Middle frontal gyrus (tissue), 1 donor: ENCODE measurements around the gene TALDO1.
A peak's percentile ranks its signal among the peaks of the same experiment; 100 is the strongest.

ENCODE experiments used
- DNase-seq: peaks from one replicate; pipeline ENCODE4 v3.0.0-alpha.2; 2015; ENCODE audit warnings: low spot score; ENCODE audit errors: extremely low spot score

TALDO1 gene

DNA sequence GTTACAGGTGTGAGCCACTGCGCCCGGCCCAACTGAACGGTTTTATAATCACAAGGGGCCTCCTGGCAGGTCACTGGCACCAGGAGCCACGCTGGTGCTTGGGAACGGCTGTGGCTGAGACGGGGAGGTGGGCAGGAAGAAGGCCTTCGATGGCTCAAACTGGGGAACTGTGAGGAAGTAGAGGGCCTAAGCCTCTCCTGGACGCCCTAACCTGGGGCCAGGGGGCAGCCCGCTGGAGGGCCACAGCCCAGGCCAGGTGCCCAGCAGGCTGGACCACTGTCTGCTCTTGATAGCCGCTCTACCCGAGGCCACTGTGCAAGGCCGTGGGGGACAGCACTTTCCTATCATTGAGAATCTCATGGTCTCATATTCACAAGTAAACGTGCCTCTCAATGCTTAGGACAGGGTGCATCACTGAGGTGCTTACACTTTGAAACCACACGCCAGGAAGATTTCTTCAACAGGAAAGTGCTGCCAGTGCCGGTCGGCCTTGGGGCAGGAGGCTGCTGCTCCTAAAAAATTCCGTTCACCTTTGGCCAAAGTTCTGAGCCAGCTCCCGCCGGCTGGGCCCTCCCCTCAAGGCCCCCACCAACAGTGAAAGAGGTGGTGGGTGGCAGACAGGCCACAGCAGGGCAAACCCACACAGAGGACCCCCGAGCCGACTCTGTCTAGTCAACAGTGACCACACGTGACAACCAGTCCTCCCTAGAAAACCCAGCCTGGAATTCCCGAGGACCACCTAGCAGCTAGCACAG, 22.8 kb downstream of the TALDO1 start:
- no peak for DNase-seq

DNA sequence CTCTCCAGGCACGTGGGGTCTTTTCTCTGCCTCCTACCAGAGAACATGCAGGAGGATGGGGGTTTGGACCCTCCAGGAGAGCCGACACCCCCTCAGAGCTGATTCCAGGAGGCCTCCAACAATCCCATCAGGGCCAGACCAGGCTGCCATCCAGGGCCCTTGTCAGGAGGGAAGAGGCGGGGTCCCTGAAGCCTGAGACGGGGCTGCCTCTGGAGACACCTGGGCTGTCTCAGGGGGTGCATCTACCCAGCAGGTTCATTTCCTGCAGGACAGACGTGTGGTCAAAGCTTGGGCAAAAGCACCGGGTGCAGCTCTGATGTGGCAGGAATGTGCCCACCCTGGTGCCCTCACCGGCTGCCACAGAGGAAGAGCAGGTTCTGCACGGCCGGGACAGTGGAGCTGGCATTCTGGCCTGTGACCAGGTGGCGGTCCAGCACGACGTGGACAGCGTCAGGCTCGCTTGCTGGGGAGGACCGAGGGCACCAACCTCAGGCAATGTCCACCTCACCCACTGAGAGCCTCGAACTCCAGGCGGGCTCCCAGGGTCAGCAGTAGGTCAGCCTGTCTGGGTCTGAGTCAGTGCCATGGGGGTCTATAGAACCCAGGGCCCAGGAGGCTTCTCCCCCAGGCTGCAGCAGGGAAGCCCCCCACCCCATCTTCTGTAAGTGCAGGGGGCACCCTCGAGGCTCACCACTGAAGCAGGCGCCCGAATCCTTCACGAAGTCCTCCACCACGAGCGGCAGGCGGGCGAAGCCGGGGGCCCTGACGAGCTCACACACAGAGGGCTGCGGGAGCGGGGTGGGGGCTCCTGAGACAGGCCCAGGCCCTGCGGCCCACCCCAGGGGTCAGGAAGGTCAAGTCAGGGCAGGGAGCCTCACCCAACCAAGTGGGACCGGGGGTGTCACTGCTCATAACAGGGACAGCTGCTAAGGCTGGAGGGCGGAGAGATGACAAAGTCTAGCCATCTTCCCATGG, 23.7 kb downstream of the TALDO1 start:
- DNase-seq = no peak

DNA sequence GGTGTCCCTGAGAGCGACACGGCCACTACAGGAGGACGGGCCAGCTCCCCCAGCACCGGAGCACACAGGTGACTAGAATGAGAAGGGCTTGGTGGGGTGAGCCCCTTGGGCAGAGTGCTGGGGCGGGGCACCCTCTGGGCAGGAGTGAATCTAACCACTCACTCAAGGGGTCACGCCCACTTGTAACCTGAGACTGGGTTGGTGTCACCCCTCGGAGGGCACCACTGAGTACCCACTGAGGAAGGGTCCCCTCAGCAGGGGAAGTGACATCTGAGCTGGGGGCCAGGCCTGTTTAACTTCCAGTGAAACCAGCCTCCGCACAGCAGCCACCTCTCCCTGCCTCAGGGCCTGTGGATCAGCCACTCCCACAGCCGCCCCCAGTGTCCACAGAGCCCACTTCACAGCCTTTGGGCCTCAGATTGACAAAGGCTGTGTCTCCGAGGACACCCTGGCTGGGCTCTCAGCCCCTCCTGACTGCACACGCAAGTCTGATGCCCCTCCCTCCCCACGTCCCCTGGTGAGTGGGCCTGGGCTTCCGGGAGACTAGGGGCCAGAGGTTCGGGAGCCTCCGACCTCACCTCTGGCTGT, 24.4 kb downstream of the TALDO1 start:
- DNase-seq = no peak

DNA sequence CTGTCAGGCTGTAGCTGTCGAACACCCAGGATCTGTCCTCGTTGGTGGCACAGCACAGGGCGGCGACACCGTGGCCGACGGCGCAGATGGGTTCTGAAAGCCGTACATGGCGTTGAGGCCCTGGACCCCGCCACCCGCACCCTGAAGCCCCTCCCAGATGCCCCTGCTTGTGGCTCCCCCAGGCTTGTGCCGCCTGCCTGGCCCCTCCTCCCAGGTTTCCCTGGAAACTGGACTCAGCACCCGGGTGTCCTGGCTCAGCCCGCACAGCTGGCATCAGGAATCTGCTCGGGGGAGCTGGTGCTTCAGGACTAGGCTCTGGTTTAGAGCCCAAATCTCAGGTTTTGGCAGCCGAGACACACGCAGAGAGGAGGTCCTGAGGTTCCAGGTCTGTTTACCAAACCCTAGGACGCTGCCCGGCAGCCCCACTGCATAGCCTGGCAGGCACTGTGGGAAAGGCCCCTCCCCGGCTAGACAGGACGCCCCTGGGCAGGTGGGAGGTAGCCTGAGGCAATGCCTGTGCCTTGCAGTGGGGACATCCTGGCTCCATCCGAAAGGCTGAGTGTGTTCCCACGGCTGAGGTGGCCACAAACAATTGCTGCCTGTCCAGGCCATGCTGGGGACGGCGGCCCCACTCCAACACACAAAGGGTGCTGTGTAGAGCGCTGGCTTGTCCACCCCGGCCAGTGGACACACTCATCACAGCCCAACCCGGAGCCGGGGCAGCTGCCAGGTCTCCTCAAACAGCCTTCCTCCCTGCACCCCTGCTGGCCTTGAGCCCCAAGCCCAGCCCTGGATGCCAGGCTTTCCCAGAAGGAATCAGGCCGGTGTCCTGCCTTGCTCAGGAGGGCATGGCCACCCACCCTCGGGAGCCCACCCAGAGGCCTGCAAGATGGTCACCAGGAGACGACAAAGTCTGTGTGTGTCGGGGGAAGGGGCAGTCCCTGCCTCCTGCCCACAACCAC, 25.4 kb downstream of the TALDO1 start:
- peak; percentile 68 for DNase-seq

DNA sequence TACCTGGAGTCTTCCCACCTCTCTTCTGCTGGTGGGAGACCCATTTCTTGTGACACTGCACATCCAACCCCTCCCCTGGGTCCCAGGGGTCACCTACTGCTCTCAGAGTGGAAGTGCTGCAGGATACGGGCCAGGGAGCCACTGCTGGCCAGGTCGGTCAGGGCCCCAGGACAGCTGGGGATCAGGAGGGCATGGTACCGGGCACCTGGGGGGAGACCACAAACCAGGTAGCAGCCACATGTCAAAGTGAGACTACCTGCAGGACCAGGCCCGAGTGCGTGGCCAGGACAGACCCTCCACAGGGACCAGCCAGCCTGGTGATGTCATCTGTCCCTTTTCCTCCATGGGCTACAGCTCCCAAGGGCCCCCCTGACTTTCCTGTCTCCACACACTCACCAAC, 26.2 kb downstream of the TALDO1 start:
- no peak for DNase-seq

DNA sequence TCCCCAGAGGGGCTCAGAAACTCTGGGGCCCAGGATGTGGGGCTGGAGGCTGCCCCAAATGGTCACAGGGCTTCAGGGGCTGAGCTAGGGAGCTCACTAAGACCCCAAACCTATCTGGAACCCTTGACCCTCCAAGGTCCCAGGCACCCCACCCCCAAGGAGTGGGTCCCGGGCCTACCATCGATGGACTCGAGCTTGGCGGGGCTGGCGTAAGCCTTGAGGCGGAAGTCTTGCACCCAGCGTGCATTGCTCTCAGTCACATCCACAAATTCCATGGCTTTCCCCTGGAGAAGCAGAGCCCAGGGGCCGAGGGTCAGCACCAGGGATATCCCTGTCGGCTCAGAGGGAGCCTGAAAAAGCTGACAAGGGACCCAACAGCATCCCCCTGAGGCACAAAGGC, 26.6 kb downstream of the TALDO1 start:
- DNase-seq = no peak

DNA sequence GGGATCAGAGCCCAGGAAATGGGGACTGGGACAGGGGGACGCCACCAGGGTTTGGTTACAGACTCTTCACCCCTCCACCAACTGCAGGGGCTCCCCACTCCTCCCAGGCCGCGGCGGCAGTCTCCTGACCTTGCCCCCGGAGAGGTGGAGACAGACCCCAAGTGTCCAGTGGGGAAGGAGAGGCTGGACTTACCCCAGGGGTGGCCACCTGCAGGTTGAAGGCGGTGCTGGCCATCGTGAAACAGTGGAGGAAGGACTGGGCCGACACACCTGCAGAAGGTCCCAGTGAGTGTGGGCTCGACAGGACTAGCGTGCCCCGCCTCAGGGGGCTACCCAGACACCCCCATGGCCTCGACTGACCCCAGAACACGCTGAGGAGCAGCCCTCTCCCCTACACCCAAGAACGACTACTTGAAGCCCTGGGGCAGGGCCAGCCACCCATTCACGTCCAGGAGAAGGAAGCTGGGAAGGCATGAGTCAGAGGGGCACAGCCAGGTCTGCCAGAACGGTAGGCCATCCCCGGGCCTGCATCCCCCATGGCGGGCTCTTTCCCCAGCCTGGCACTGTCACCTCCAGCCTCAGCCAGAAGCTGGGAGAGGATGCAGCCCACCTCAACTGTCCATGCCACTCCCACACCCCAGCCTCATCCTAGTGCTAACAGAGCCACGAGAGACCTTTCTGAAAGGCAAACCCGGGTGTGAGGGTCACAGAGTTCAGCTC, 27.8 kb downstream of the TALDO1 start:
- DNase-seq = no peak

DNA sequence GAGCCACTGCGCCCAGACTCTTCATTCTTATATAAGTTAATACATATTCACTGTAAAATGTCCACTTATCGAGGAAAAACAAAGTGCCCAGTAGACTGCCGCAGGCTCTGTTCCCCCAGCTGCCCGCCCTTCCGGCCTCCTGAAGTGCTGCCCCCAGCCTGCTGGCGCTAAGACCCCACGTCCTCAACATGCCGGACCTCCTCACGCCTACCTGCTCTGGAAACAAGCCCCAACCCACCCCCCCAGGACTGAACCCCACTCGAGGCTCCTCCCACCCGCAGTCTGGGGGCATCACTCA, 28.9 kb downstream of the TALDO1 start:
- no peak for DNase-seq

DNA sequence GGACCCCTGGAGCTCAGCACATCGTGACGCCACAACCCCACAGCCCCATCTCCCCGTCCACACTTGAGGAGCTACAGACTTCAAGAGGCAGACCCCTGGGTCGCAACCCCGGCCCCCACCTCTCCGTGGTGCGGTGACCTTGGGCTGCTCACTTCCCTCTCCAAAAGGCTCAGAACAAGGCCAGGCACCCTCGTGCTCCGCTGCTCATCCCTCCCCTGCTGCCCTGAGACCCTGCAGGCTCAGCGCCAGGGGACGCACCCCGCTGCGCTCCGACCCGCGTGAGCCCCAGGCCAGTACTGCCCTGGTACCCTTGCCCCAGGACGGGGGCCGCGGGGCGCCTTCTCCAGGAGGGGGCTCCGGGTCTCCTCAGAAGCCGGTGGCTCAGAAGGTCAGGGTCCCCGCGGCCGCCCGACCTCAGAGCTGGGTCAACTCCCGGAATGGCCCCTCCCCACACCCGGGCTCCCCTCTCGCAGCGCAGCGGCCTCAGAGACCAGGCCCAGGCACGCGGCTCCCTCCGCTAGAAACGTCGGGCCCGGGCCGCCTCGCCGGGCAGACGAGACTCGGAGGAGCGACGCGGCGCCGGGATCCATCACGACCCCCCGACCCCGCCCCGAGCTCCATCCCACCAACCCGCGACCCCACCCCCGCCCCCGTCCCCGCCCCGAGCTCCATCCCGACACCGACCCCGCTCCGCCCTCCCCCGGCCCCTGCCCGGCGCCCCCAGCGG, 29.5 kb downstream of the TALDO1 start:
- DNase-seq = no peak

DNA sequence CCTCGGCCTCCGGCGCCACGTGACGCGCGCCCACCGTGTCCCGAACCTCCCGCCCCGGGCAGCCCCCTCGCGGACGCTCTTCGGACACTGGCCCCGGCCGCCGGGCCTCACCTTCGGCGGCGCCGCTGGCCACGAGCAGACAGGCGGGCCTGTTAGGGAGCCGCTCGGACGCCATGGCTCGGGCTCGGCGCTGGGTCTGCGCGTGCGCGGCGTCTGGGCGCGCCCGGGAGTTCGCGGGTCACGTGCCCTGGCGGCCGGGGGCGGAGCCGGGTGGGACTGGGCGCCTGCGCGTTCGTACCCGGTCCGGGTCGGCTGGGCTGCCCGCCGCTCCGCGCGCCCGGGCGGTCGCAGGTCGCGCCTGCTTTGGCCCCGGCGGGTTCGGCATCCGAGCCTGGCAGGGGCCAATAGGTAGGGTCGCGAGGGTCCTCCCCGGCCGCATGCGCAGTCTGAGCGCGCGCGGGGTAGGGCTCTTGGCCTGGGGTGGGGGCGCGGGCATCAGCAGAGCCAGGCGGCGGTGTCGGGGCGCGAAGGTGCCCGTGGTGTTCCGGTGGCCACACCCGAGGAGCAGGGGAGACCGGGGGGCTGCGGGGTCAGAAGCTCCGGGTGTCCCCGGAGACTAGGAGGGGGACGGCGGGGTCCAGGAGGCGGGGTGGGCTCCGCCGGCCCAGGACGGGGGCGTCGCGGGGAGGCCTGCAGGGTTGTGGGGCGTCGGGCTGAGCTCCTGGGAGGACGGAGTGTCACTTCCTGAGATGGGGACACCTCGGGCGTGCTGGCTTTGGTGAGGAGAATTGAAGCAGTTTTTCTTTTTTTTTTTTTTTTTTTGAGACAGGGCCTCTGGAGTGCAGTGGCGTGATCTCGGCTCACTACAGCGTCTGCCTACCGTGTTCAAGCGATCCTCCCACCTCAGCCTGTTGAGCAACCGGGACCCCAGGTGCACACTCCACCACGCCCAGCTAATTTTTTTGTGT, 30.3 kb downstream of the TALDO1 start, which contains the start of gene GATD1:
TSS of gene GATD1 (minus strand) at position 200 of the 968 bp plus-strand sequence. CDS start at position 175, 25 bp downstream.
- DNase-seq = peak; percentile 80

DNA sequence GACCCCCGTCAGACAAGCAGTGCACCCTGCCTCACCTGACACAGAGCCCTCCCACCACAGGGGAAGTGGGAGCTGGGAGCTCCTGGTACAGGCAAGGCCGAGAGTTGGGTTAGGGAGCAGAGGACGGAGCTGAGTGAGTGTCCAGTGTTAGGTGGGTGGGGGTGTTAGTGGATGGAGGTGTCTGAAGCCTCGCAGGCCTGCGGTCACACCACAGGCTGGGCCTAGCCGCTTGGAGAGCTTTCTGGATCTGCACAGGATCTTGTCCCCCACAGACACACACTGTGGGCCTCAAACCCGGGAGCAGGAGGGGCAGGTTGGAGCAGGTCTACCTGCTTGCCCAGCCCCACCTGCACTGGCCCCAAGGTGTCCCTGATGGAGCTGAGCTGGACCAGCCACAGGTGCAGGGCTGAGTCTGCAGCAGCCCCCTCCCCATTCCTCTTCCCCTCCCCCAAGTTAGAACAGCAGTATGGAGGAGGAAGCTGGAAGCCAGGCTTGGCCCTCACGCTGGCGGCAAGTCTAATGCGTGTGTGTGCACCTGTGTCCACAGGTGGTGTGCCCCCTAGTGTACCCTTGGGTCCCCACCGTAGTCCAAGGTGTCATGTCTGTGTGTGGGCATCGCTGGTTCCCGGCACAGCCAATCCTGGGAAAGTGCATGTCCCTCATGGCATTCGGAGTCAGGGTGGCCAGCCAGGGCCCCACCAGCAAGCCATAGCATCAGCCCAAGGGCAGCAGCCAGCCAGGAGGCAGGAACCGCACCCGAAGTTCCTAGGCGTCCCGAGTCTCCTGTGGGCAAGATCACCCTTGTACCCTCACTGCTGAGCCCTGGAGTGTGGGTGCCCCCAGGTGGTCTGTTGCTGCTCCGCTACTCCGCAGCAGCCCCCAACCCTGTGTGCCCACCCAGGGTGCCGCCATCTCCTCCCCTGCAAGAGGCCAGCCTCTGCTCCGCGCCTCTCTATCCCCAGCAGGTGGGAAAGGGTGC, 32.0 kb downstream of the TALDO1 start:
- DNase-seq = no peak

DNA sequence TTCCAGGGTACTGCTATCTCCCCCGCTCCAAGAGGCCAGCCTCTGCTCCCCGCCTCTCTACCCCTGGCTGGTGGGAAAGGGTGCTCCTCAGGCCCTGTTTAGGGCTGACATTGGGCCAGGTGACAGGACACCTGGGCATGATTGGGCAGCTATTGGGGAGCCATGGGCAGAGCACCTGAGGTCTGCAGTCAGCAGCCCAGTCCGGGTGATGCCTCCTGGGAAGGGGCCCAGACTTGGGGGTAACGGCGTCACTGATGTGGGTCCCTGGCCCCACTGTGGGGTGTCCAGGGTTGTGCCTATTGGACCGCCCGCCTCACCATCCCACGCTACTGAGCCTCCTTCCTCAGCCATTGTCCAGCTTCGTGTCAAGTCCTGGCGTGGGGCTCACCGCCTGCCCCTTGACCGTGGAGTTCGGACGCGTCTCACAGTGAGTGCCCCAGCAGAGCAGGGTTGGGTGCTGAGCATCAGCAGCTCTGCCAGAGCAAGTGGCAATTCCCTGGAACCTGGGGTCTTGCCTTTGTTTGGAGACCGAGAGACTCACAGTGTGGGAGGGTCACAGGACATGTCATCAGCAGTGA, 32.8 kb downstream of the TALDO1 start:
- DNase-seq = no peak

DNA sequence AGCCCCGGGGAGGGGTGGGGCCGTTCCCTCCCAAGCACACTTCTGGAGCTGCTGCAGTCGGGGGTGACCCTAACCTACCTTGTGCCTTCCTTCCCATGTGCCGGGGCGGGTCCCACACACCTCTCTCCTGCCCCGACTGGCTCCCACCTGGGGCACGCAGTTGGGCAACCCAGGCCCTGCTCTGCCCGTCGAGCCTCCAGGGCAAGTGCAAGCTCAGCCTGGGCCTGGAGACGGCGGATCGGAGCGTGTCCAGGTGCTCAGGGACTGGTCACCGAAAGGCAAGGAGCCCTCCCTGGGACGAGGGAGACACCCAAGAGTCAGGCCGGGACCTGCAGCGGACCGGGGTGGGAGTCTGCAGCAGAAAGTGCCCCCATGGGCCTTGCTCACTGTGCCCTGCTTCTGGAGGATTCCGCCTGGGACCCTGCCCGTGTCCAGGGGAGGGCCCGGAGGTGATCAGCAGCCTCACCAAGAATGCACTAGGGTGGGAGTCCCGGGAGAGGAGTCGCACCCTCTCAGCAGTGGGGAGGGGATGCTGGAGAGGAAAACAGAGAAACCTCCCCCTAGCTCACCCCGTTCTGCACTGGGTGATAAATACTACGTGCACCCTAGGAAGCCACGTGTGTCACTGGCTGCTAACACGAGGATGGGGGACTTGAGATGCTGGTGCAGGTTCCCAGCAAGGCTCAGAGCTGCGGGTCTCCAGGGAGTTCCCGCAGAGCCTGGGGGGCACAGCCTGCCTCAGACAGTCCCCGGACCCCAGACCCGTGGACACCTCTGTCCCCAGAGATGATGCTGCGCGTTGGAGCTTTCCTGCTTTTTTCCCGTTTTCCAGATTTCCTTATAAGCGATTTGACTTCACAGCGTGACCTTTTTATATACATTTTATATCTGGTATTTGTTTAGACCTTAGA, 35.3 kb downstream of the TALDO1 start:
- DNase-seq = no peak

DNA sequence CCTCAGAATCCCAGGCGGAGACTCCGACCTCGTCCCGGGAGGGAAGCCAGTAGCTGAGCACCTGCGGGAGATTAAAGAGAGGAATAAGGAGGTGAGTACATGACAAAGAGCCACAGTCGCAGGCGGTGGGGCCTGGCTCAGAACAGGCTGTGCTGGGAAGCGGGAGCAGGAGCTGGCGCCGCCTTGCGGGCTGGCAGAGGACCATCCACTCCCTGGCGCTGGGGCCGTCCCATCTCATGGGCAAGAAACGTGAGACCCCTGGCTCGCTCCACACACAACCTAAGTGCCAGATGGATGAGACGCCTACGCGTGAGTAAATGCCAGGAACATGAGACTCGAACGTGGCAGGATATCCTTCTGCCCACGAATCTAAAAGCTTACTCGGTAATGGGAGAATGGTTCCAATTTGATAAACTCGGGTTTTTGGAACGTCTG, 36.3 kb downstream of the TALDO1 start:
- DNase-seq = peak; percentile 75

DNA sequence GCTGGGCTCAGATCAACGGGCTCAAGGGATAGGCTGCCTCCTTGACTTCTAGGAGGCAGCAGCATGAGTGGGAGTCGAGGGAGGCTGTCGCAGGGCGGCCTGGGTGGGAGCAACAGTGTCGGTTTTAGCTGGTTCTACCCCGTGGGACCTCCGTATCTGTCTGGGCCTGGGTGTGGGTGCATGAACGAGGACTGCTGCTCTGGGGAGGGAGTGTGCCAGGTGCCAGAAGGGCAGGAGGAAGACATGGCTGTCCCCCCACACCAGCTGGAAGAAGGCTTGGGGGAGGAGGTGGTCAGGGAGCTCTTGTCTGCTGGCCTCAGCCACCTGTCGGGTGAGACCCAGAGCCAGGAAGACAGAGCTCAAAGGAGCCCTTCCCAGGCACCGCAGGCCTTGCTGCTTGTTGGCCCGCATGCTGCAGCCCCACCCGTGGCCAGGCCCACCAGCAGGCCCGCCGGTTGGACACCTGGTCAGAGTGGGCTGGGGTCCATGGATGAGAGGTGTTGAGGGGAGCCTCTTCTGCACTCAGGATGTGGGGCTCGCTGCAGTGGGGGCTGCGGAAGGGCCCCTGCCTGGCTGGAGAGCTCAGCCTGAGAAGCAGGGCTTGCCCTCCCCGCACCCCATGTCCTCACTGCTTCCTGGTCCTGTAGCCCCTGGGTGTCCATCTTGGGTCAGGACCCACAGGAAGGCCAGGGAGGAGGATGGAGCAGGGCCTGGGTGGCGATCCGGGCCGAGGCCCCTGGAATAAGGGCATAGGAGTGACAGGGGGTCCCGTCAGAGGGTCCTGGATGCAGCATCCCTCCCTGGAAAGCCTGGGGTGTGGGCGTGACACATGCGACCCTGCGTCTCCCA, 39.2 kb downstream of the TALDO1 start:
- DNase-seq = no peak
